OCI-LY7 (cell line): ENCODE measurements around the gene PLEKHA6. TPM values are rescaled to one million over a fixed set of nuclear protein-coding genes. Genes with fewer than 3 reads are reported as not detected.

Experiments used
- BruUV-seq: library from RNA; stranded (reverse); fragments of 400-500 nt; replicated peaks from 2 replicates; lab custom pipeline; 2021; lab: Mats Ljungman, UMichigan
- CTCF ChIA-PET: fragments of 300-600 bp; sonication (Branson Sonifier 250); formaldehyde crosslinking; loops from one replicate; lab custom pipeline; 2022; ENCODE audit warnings: antibody characterized with exemption; ENCODE audit not compliant: unreplicated experiment; lab: Charles Lee
- POLR2A ChIA-PET: fragments of 300-600 bp; sonication (Branson Sonifier 250); formaldehyde crosslinking; loops from one replicate; lab custom pipeline; 2022; ENCODE audit warnings: antibody characterized with exemption; lab: Charles Lee
- DNase-seq: peaks from one replicate; pipeline ENCODE4 v3.0.0-alpha.2; 2015; ENCODE audit warnings: low spot score
- H2AFZ ChIP-seq: fragments of 200-600 bp; sonication (generic), shearing (Covaris generic); 2 replicates; pipeline ENCODE4 v1.6.1; 2014; ENCODE audit warnings: mild to moderate bottlenecking, antibody characterized with exemption, low read length, moderate library complexity
- H3K27ac ChIP-seq: fragments of 200-600 bp; sonication (generic); 2 replicates; pipeline ENCODE4 v1.5.1; 2014; ENCODE audit warnings: mixed run types, low read depth, mild to moderate bottlenecking, moderate library complexity, low read length, inconsistent platforms; ENCODE audit not compliant: poor library complexity, severe bottlenecking
- H3K36me3 ChIP-seq: fragments of 200-600 bp; sonication (generic); 2 replicates; pipeline ENCODE4 v1.6.1; 2014; ENCODE audit warnings: mild to moderate bottlenecking, antibody characterized with exemption, low read length, moderate library complexity, mixed read lengths; ENCODE audit not compliant: insufficient read depth
- H3K4me1 ChIP-seq: fragments of 200-600 bp; sonication (generic); 2 replicates; pipeline ENCODE4 v1.5.1; 2014; ENCODE audit warnings: mild to moderate bottlenecking, low read length; ENCODE audit not compliant: insufficient read depth, poor library complexity, severe bottlenecking
- H3K4me2 ChIP-seq: fragments of 200-600 bp; sonication (generic); 2 replicates; pipeline ENCODE4 v1.6.1; 2014; ENCODE audit warnings: mild to moderate bottlenecking, low read length
- H3K4me3 ChIP-seq: fragments of 200-600 bp; sonication (generic); 2 replicates; pipeline ENCODE4 v1.5.1; 2014; ENCODE audit warnings: mild to moderate bottlenecking, low read depth, low read length; ENCODE audit not compliant: poor library complexity, severe bottlenecking
- H3K79me2 ChIP-seq: fragments of 200-600 bp; sonication (generic); 2 replicates; pipeline ENCODE4 v1.6.1; 2016; ENCODE audit warnings: low read depth, mild to moderate bottlenecking, low read length, moderate library complexity, mixed read lengths; ENCODE audit not compliant: insufficient read depth
- H3K9me2 ChIP-seq: fragments of 200-600 bp; sonication (generic); 2 replicates; pipeline ENCODE4 v1.6.1; 2016; ENCODE audit warnings: mild to moderate bottlenecking, low read length, mixed read lengths; ENCODE audit not compliant: insufficient read depth
- H3K9me3 ChIP-seq: fragments of 200-600 bp; sonication (generic); 2 replicates; pipeline ENCODE4 v1.6.1; 2014; ENCODE audit warnings: mild to moderate bottlenecking, mixed run types, low read length, mixed read lengths
- H4K20me1 ChIP-seq: fragments of 200-600 bp; sonication (generic); 2 replicates; pipeline ENCODE4 v1.6.1; 2014; ENCODE audit warnings: mild to moderate bottlenecking, antibody characterized with exemption, low read length, moderate library complexity, mixed read lengths; ENCODE audit not compliant: insufficient read depth
- EZH2phosphoT487 ChIP-seq: fragments of 200-600 bp; sonication (generic); IDR thresholded peaks from 2 replicates; pipeline ENCODE4 v1.6.1; 2018; ENCODE audit warnings: low read depth, borderline replicate concordance, mild to moderate bottlenecking, mixed run types, antibody characterized with exemption, low read length, moderate library complexity, mixed read lengths
- intact Hi-C: fragments of 100-400 bp; cut with micrococcal nuclease; formaldehyde crosslinking; loops from one replicate; pipeline ENCODE4 v1.10.0; 2022; ENCODE audit not compliant: unreplicated experiment
- total RNA-seq, 2 experiments: library from RNA; depleted of rRNA in 1 of 2; stranded (reverse); fragments of >200 nt in 1 of 2; shearing (Covaris generic) in 1 of 2; gene quantifications; 2 replicates each; pipeline ENCODE4 v1.2.3, GENCODE V29; 2014 to 2022
- TF ChIP-seq, protein P1 (sequence below): fragments of 200-600 bp; sonication (generic); conservative IDR thresholded peaks from 2 replicates; pipeline ENCODE4 v1.5.1; 2014; ENCODE audit warnings: mild to moderate bottlenecking, antibody characterized with exemption, low read length, moderate library complexity, mixed read lengths

Gene PLEKHA6
- total RNA-seq, 2 experiments from 2014 or later: not detected

DNA sequence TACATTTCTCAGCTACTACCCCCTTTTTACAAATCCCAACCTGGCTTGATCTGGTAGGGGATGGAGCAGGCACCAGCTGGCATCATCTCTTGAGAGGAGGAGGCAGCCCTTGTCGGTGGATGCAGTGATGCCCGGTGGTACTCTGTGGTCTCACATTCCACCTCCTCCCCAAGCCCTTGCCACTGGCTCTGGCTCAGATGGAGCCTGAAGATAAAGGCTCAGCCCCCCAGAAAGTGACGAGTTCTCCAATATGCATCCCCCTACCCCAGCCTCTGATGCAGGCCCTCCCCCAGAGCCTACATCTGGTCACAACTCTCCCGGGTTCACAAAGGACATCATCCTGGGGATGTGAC lies 142.1 kb downstream of the PLEKHA6 start:
- H3K36me3 ChIP-seq: no peaks in the 10 kb centered on the region
- no peaks in the 10 kb centered on the region for H3K79me2 ChIP-seq
- ChIA-PET POLR2A (no interaction called here), CTCF (no interaction called here)
- no peak overlapping the region for H3K4me3 ChIP-seq
- no TSS peak for BruUV-seq
- no peaks in the 10 kb centered on the region for H3K9me2 ChIP-seq
- no peak for DNase-seq
- no peaks in the 10 kb centered on the region for H3K4me1 ChIP-seq
- no peak overlapping the region for H3K27ac ChIP-seq
- TF ChIP-seq, protein P1, sequence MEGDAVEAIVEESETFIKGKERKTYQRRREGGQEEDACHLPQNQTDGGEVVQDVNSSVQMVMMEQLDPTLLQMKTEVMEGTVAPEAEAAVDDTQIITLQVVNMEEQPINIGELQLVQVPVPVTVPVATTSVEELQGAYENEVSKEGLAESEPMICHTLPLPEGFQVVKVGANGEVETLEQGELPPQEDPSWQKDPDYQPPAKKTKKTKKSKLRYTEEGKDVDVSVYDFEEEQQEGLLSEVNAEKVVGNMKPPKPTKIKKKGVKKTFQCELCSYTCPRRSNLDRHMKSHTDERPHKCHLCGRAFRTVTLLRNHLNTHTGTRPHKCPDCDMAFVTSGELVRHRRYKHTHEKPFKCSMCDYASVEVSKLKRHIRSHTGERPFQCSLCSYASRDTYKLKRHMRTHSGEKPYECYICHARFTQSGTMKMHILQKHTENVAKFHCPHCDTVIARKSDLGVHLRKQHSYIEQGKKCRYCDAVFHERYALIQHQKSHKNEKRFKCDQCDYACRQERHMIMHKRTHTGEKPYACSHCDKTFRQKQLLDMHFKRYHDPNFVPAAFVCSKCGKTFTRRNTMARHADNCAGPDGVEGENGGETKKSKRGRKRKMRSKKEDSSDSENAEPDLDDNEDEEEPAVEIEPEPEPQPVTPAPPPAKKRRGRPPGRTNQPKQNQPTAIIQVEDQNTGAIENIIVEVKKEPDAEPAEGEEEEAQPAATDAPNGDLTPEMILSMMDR: no peak
- TF ChIP-seq EZH2phosphoT487: no peak
- H2AFZ ChIP-seq: no peak overlapping the region
- H3K4me2 ChIP-seq: no peak overlapping the region
- intact Hi-C loops: no loop called here
- H4K20me1 ChIP-seq: no peaks in the 10 kb centered on the region
- no peaks in the 10 kb centered on the region for H3K9me3 ChIP-seq

DNA sequence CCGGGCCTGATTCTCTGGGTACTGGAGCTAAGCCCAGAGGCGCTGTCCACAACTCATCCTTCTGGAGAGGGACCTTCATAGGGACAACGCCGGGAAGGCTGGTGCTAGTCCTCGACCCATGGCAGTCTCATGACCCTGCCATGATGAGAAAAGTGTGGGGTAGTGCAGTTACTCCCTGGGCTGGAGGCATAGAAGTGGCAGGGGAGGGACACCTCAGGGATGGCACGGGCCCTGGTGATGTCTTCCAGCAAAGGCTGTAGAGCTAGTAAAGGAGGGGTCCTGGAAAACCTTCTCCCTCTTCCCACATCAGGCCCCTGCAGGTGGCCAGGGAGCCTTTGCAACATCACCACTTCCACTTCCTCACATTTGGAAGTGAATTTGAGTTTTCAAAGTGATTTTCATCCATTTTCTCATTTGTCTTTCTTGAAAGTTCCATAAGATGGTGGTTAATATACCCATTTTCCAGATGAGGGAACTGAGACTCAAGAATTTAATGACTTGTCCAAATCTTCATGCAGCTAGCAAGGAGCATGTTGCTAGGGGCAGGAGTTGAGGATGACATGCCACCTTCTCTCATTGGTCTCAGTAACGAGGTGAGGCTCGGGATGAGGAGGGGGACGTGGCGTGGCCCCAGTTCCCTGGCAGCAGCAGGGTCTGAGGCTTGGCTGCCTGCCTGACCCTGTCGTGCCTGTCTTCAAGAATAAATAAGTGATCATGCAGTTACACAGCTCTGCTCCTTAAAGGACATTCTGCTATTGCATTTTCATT lies 142.7 kb downstream of the PLEKHA6 start:
- H3K4me2 ChIP-seq: no peak overlapping the region
- no peak overlapping the region for H3K4me3 ChIP-seq
- ChIA-PET POLR2A (no interaction called here), CTCF (no interaction called here)
- no peak for DNase-seq
- BruUV-seq: no TSS peak
- H3K9me3 ChIP-seq: no peaks in the 10 kb centered on the region
- no peaks in the 10 kb centered on the region for H3K4me1 ChIP-seq
- no peaks in the 10 kb centered on the region for H3K9me2 ChIP-seq
- H3K27ac ChIP-seq: no peak overlapping the region
- H3K79me2 ChIP-seq: no peaks in the 10 kb centered on the region
- H4K20me1 ChIP-seq: no peaks in the 10 kb centered on the region
- TF ChIP-seq, protein P1: no peak
- TF ChIP-seq EZH2phosphoT487: no peak
- H3K36me3 ChIP-seq: no peaks in the 10 kb centered on the region
- no peak overlapping the region for H2AFZ ChIP-seq
- intact Hi-C loops: no loop called here

DNA sequence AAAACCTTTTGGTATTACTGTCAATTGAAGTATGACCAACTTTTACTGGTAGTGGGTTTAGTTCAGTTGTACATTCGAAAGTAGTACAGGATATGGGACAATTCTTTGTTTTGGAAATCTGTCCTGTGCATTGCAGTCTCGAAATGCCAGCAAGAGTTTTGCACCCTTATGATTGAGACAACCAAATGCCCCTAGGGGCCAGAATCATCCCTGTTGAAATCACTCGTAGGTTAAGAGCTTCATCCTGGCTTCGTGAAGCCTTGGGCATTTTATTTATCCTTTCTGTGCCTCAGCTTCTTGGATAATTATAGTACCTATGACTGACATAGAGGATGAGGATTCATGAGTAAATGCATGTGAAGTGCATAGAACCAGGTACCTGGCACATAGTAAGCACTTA lies 143.5 kb downstream of the PLEKHA6 start:
- ChIA-PET CTCF (no interaction called here), POLR2A (no interaction called here)
- TF ChIP-seq, protein P1: no peak
- no peak for TF ChIP-seq EZH2phosphoT487
- no peak overlapping the region for H2AFZ ChIP-seq
- no peak overlapping the region for H3K4me2 ChIP-seq
- BruUV-seq: no TSS peak
- H3K9me2 ChIP-seq: no peaks in the 10 kb centered on the region
- no peak for DNase-seq
- no peaks in the 10 kb centered on the region for H4K20me1 ChIP-seq
- H3K79me2 ChIP-seq: no peaks in the 10 kb centered on the region
- H3K9me3 ChIP-seq: no peaks in the 10 kb centered on the region
- intact Hi-C loops: no loop called here
- no peaks in the 10 kb centered on the region for H3K4me1 ChIP-seq
- no peak overlapping the region for H3K27ac ChIP-seq
- no peaks in the 10 kb centered on the region for H3K36me3 ChIP-seq
- H3K4me3 ChIP-seq: no peak overlapping the region
